ENCODE measurements around the gene SEZ6L.

Gene SEZ6L

GRCh38 chr22:26174280-26174679 lies 5.0 kb downstream of the SEZ6L start:
- TF ChIP-seq, protein P1, sequence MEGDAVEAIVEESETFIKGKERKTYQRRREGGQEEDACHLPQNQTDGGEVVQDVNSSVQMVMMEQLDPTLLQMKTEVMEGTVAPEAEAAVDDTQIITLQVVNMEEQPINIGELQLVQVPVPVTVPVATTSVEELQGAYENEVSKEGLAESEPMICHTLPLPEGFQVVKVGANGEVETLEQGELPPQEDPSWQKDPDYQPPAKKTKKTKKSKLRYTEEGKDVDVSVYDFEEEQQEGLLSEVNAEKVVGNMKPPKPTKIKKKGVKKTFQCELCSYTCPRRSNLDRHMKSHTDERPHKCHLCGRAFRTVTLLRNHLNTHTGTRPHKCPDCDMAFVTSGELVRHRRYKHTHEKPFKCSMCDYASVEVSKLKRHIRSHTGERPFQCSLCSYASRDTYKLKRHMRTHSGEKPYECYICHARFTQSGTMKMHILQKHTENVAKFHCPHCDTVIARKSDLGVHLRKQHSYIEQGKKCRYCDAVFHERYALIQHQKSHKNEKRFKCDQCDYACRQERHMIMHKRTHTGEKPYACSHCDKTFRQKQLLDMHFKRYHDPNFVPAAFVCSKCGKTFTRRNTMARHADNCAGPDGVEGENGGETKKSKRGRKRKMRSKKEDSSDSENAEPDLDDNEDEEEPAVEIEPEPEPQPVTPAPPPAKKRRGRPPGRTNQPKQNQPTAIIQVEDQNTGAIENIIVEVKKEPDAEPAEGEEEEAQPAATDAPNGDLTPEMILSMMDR (IDR thresholded peaks at IDR 0.05; ENCODE audit: low read depth, low read length): no peak; the same call in 1 of the 2 replicates
- no peak for DNase-seq (ENCODE audit: extremely low read depth, low read depth)

- no peak for DNase-seq (ENCODE audit: extremely low read depth, low read depth)
- TF ChIP-seq, protein P1 (IDR thresholded peaks at IDR 0.05; ENCODE audit: low read depth, low read length): no peak
Observed at GRCh38 chr22:26182723-26183122, 13.5 kb downstream of the SEZ6L start.

DNA sequence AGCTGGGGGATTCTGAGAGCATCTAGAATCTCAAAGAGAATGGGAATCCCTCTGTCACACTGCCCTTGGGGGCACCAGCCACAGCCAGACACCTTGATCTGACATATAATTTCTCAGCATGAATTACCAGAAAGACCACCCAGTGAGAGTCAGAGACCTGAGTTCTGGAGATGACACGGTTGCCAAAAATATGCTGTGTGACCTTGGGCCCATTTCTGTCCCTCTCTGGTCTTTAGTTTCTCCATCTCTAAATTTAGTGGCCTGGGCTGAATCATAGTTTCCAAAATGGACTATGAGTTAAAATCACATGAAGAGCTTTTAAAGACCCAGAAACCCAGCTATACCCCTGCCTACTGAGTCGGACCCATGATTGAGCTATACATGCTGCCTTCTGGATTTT lies 15.9 kb downstream of the SEZ6L start:
- TF ChIP-seq, protein P1 (IDR thresholded peaks at IDR 0.05; ENCODE audit: low read depth, low read length): no peak
- DNase-seq (ENCODE audit: extremely low read depth, low read depth): no peak

GRCh38 chr22:26188341-26188740 lies 19.1 kb downstream of the SEZ6L start:
- no peak for DNase-seq (ENCODE audit: extremely low read depth, low read depth)
- TF ChIP-seq, protein P1 (IDR thresholded peaks at IDR 0.05; ENCODE audit: low read depth, low read length): no peak

DNA sequence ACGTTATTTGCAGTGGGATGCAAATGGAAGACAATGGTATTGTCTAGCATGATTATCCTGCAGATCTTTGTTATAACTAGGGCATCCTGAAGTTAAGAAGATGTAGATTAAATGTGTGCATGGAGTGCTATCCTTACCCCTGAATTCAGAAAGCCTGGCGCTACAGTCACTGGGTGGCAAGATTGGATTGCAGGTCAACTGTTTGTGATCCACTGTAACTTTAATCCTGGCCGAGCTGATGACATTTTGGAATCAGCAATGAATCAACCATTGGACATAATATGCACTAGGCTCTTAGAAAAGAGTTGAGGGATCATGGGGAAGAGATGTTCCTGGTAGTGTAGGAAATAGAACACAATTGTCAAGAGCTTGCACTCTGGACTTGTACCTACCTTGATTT lies 25.1 kb downstream of the SEZ6L start:
- no peak for DNase-seq (ENCODE audit: extremely low read depth, low read depth)

DNA sequence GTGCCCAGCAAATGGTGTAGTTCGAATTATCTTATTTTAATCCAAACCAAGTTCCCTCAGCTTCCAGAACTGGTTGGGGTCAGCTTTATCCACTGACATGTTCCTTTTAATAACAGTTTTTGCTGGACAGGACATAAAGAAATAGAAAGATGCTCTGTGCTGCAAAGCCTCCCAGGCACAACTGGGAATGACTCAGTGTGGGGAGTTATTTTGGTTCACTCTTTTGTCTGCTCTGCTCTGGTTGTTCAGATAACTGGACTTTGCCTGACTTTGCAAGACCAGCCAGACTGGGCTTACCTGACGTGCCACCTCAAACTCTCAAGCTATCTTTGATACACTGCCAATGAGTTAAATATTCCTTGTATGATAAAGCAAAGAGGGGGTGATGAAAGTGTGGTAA lies 25.6 kb downstream of the SEZ6L start:
- TF ChIP-seq, protein P1 (IDR thresholded peaks at IDR 0.05; ENCODE audit: low read depth, low read length): no peak
- no peak for DNase-seq (ENCODE audit: extremely low read depth, low read depth)

More for the DNA sequence above, 25.1 kb downstream of the SEZ6L start:
- TF ChIP-seq, protein P1 (IDR thresholded peaks at IDR 0.05; ENCODE audit: low read depth, low read length): no peak

DNA sequence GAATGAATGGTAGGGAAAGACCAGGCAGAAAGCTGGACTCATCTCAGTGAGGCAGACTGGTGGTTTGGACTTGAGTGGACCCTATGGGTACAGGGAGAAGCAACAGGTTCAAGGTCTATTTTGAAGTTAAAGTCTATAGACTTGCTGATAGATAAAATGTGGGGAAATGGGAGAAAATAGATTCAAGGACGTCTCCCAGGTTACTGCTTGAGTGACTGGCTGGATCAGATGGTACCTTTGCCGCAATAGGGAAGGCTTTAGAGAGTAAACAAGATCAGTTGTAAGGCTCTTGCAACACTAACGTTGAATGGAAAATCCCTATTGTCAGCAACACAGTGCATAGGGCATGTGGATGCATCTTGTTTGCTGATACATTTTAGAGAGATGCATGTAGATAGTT lies 27.4 kb downstream of the SEZ6L start:
- DNase-seq (ENCODE audit: extremely low read depth, low read depth): no peak
- TF ChIP-seq, protein P1 (IDR thresholded peaks at IDR 0.05; ENCODE audit: low read depth, low read length): no peak

Measured in AG09319 (cell line).